ENCODE data around the gene TMEM147. TPM values are rescaled to one million over a fixed set of nuclear protein-coding genes. Genes with fewer than 3 reads are reported as not detected.

TMEM147 gene
- total RNA-seq: 100 to 1,000 TPM; 111 to 148 (median 115) TPM

DNA sequence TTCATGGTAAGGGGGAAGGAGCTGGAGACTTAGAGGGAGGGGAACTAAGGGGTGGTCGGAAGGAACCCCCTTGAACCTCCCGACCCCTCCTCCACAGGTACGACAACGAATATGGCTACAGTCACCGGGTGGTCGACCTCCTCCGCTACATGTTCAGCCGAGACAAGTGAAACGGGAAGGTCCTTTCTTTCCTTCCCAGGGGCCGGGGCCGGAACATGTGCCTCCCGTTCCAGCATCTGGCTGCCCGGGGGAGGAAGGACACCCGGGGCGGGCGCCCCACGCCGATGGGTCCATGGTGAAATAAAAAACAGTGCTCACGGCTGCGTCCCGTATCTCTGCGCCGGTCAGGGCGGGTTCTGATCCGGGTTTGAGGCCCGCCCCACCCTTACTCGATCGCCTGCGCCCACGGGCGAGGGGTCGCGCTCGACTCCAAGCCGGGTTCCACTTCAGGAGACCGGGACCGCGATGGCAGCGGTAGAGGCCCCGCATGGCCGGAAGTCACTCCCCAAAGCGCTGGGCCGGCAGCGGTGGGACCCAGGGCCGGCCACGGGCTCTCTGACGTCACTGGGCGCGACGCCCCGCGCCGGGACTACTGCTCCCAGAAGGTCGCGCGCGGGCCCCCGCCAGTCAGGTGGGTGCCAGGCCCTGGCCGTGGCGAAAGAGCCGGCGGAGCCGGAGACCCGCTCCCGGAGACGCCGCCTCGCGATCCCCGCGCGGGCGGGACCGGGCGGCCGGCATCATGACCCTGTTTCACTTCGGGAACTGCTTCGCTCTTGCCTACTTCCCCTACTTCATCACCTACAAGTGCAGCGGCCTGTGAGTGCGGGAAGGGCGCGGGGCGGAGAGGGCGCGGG is at the start of gene TMEM147:
Gene TMEM147, plus strand, starts transcription at position 626 of the 854 bp plus-strand sequence. Its CDS starts 114 bp downstream, at position 740.
- peaks cover 16% of the 10 kb centered on the region for H3K36me3 Mint-ChIP-seq (ENCODE audit: insufficient read depth)
- H3K27me3 Mint-ChIP-seq (ENCODE audit: low read depth): no peaks in the 10 kb centered on the region
- peak; percentile 84 to 86 for ATAC-seq
- H3K4me3 Mint-ChIP-seq: peak within 1 kb of the TSS; percentile 94
- peaks cover 33% of the 10 kb centered on the region for H3K4me1 Mint-ChIP-seq (ENCODE audit: low read depth)
- H3K9me3 Mint-ChIP-seq: no peaks in the 10 kb centered on the region
- peak; percentile 77 for DNase-seq

- Mint-ChIP-seq H3K4me1 (ENCODE audit: low read depth) (peaks cover 3% of the 10 kb centered on the region), H3K36me3 (ENCODE audit: insufficient read depth) (no peaks in the 10 kb centered on the region), H3K27me3 (ENCODE audit: low read depth) (peaks cover 5% of the 10 kb centered on the region), H3K9me3 (no peaks in the 10 kb centered on the region), H3K4me3 (no peak overlapping the region)
- ATAC-seq: no peak
- DNase-seq: no peak
These were observed 48.0 kb upstream of the TMEM147 start for GRCh38 chr19:35497406-35497805.

GRCh38 chr19:35498220-35498619 is 47.2 kb upstream of the TMEM147 start:
- ATAC-seq: no peak
- DNase-seq: no peak
- H3K36me3 Mint-ChIP-seq (ENCODE audit: insufficient read depth): no peaks in the 10 kb centered on the region
- peaks cover 8% of the 10 kb centered on the region for H3K27me3 Mint-ChIP-seq (ENCODE audit: low read depth)
- H3K9me3 Mint-ChIP-seq: no peaks in the 10 kb centered on the region
- H3K4me1 Mint-ChIP-seq (ENCODE audit: low read depth): peaks cover 3% of the 10 kb centered on the region
- H3K4me3 Mint-ChIP-seq: no peak overlapping the region

GRCh38 chr19:35498984-35499527 is 46.4 kb upstream of the TMEM147 start:
- peaks cover 3% of the 10 kb centered on the region for H3K4me1 Mint-ChIP-seq (ENCODE audit: low read depth)
- no peaks in the 10 kb centered on the region for H3K9me3 Mint-ChIP-seq
- no peak overlapping the region for H3K4me3 Mint-ChIP-seq
- ATAC-seq: no peak
- no peaks in the 10 kb centered on the region for H3K36me3 Mint-ChIP-seq (ENCODE audit: insufficient read depth)
- peaks cover 11% of the 10 kb centered on the region for H3K27me3 Mint-ChIP-seq (ENCODE audit: low read depth)
- no peak for DNase-seq

- DNase-seq: no peak
- Mint-ChIP-seq H3K9me3 (no peaks in the 10 kb centered on the region), H3K27me3 (ENCODE audit: low read depth) (peaks cover 17% of the 10 kb centered on the region), H3K4me1 (ENCODE audit: low read depth) (peaks cover under 1% of the 10 kb centered on the region), H3K4me3 (no peak overlapping the region), H3K36me3 (ENCODE audit: insufficient read depth) (no peaks in the 10 kb centered on the region)
- no peak for ATAC-seq
These were observed 44.8 kb upstream of the TMEM147 start for GRCh38 chr19:35500611-35501010.

GRCh38 chr19:35501684-35502083 is 43.7 kb upstream of the TMEM147 start:
- Mint-ChIP-seq H3K4me1 (ENCODE audit: low read depth) (no peaks in the 10 kb centered on the region), H3K4me3 (no peak overlapping the region), H3K27me3 (ENCODE audit: low read depth) (peaks cover 22% of the 10 kb centered on the region), H3K9me3 (no peaks in the 10 kb centered on the region), H3K36me3 (ENCODE audit: insufficient read depth) (no peaks in the 10 kb centered on the region)
- DNase-seq (no peak), ATAC-seq (no peak)

DNA sequence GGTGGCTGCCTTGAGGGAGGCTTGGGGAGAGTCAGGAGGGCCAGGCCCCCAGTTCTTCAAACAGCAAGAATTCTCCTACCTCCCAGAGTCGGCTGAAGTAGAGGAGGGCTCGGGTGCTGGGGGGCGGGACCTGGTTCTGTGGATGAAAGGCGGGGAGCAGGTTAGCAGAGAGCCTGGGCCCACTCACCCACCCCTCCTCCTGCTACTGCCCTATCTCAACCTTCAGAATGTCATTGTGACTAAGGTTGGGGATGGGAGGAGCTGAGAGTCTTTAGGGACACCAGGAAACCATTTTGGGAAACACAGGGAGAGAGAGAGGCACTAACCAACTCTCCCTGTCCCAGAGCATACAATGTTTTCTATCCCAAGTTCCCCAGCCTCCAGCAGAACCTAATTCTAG is 42.7 kb upstream of the TMEM147 start:
- H3K4me3 Mint-ChIP-seq: no peak overlapping the region
- H3K4me1 Mint-ChIP-seq (ENCODE audit: low read depth): no peaks in the 10 kb centered on the region
- DNase-seq: no peak
- no peaks in the 10 kb centered on the region for H3K9me3 Mint-ChIP-seq
- H3K36me3 Mint-ChIP-seq (ENCODE audit: insufficient read depth): no peaks in the 10 kb centered on the region
- no peak for ATAC-seq
- peaks cover 22% of the 10 kb centered on the region for H3K27me3 Mint-ChIP-seq (ENCODE audit: low read depth)

GRCh38 chr19:35506011-35506410 is 39.4 kb upstream of the TMEM147 start:
- ATAC-seq (no peak), DNase-seq (no peak)
- peaks cover 14% of the 10 kb centered on the region for H3K4me1 Mint-ChIP-seq (ENCODE audit: low read depth)
- H3K36me3 Mint-ChIP-seq (ENCODE audit: insufficient read depth): no peaks in the 10 kb centered on the region
- H3K4me3 Mint-ChIP-seq: no peak overlapping the region
- no peaks in the 10 kb centered on the region for H3K9me3 Mint-ChIP-seq
- peaks cover 36% of the 10 kb centered on the region for H3K27me3 Mint-ChIP-seq (ENCODE audit: low read depth)

GRCh38 chr19:35507561-35507960 is 37.9 kb upstream of the TMEM147 start:
- no peak for ATAC-seq
- peaks cover 14% of the 10 kb centered on the region for H3K4me1 Mint-ChIP-seq (ENCODE audit: low read depth)
- no peak overlapping the region for H3K4me3 Mint-ChIP-seq
- H3K9me3 Mint-ChIP-seq: no peaks in the 10 kb centered on the region
- peaks cover 39% of the 10 kb centered on the region for H3K27me3 Mint-ChIP-seq (ENCODE audit: low read depth)
- H3K36me3 Mint-ChIP-seq (ENCODE audit: insufficient read depth): no peaks in the 10 kb centered on the region
- DNase-seq: no peak

- Mint-ChIP-seq H3K36me3 (ENCODE audit: insufficient read depth) (no peaks in the 10 kb centered on the region), H3K4me1 (ENCODE audit: low read depth) (peaks cover 14% of the 10 kb centered on the region), H3K9me3 (no peaks in the 10 kb centered on the region), H3K27me3 (ENCODE audit: low read depth) (peaks cover 38% of the 10 kb centered on the region), H3K4me3 (no peak overlapping the region)
- ATAC-seq (no peak), DNase-seq (no peak)
These were observed 37.3 kb upstream of the TMEM147 start for GRCh38 chr19:35508129-35508528.

DNA sequence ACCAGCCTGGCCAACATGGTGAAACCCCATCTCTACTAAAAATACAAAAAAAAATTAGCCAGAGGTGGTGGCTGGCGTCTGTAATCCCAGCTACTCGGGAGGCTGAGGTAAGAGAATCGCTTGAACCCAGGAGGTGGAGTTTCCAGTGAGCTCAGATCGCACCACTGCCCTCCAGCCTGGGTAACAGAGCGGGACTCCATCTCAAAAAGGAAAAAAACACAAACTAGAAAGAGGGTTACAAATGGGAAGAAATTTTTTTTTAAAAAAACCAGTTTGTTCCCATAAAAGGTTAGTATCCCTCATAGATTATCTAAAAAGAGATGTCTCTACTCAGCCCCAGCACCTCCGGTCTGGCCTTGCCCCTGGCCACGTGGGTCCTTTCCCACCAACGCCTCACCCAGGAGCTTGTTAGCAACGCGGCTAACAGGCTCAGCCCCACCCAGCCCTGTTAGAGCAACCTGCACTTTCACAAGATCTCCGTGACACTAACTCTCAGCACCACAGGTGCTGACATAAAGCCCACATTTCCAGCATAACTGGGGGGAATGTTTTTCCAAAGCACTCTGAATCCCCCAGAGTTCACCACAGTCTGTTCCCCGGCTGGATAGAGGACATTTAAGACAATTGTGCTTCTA is 36.3 kb upstream of the TMEM147 start:
- H3K4me3 Mint-ChIP-seq: no peak overlapping the region
- H3K27me3 Mint-ChIP-seq (ENCODE audit: low read depth): peaks cover 37% of the 10 kb centered on the region
- ATAC-seq (peak; percentile 50 to 53), DNase-seq (peak; percentile 24)
- no peaks in the 10 kb centered on the region for H3K36me3 Mint-ChIP-seq (ENCODE audit: insufficient read depth)
- H3K4me1 Mint-ChIP-seq (ENCODE audit: low read depth): peaks cover 14% of the 10 kb centered on the region
- H3K9me3 Mint-ChIP-seq: no peaks in the 10 kb centered on the region

GRCh38 chr19:35509861-35510625 is 35.4 kb upstream of the TMEM147 start:
- peaks cover 14% of the 10 kb centered on the region for H3K4me1 Mint-ChIP-seq (ENCODE audit: low read depth)
- DNase-seq (peak; percentile 73), ATAC-seq (peak; percentile 79 to 87)
- peaks cover 37% of the 10 kb centered on the region for H3K27me3 Mint-ChIP-seq (ENCODE audit: low read depth)
- no peaks in the 10 kb centered on the region for H3K9me3 Mint-ChIP-seq
- H3K36me3 Mint-ChIP-seq (ENCODE audit: insufficient read depth): no peaks in the 10 kb centered on the region
- peak overlapping the region; percentile 75 for H3K4me3 Mint-ChIP-seq

DNA sequence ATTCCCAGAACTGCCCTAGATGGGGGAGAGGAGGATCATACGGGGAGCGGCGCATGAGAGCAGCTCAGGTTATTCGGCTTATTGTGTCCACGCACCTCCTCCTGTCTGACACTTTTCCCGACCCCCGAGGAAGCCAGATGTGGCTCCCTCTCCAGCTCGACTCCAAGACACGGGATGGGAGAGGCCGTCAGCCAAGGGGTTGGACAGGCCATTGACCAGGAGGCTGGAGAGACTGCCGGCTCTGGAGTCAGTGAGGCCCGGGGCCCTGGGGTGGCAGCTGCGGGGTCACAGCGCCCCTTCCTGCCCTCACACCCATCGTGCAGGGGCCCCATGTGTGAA is 34.8 kb upstream of the TMEM147 start:
- Mint-ChIP-seq H3K4me1 (ENCODE audit: low read depth) (peaks cover 14% of the 10 kb centered on the region), H3K27me3 (ENCODE audit: low read depth) (peaks cover 32% of the 10 kb centered on the region), H3K9me3 (no peaks in the 10 kb centered on the region), H3K4me3 (peak overlapping the region; percentile 75), H3K36me3 (ENCODE audit: insufficient read depth) (no peaks in the 10 kb centered on the region)
- no peak for DNase-seq
- no peak for ATAC-seq

DNA sequence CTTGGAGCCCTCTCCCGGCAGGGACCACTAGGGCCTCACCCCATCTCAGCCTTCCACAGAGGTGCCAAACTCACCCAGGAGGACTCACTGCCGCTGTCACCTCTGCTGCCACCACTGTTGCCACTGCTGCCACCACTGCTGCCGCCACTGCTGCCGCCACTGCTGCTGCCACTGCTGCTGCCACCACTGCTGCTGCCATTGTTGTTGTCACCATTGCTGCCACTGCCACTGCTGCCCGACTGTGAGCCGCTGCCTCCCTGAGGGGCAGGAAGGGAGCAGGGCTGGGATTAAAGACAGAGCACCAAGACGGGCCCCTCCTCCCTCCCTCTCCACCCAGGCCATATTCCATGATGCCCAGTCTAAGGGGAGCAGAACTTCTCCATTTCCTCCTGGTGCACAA is 34.1 kb upstream of the TMEM147 start:
- DNase-seq: no peak
- no peak for ATAC-seq
- peaks cover 14% of the 10 kb centered on the region for H3K4me1 Mint-ChIP-seq (ENCODE audit: low read depth)
- H3K36me3 Mint-ChIP-seq (ENCODE audit: insufficient read depth): no peaks in the 10 kb centered on the region
- H3K9me3 Mint-ChIP-seq: no peaks in the 10 kb centered on the region
- no peak overlapping the region for H3K4me3 Mint-ChIP-seq
- H3K27me3 Mint-ChIP-seq (ENCODE audit: low read depth): peaks cover 28% of the 10 kb centered on the region
